Measurements from ENCODE around the gene CPLX4. TPM values are rescaled to one million over a fixed set of nuclear protein-coding genes. Genes with fewer than 3 reads are reported as not detected.

The CPLX4 gene
- total and polyA plus RNA-seq, 2 of the 13 experiments (the other 11 are each of a cell fraction or from before 2014, with no cell fraction given), result not detected

DNA sequence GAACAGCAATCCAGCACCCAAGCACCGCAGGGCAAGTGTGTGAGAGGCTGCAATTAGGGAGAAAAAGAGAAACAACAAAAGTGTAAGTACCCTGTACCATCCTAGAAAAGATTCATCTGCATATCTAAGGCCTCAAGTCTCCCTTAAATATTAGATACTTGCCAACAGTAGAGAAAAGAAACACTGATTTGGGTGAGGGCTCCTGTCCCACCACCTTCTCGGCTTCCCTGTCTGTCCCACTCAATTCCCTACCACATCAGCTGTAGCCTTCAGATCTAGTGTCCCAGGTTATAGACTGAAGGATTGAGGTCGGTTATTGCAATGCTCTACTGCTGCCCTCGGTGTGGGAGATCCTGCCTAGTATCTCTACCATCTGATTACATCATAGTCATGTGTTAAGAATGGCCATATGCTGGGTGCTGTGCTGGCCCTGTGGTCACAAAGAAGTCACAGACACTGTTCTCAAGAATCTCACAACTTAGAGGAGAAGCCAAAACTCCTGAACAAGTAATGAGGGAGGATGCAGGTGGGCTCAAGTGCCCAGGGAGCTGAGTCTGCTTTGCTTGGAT lies 47.7 kb downstream of the CPLX4 start:
- no peaks in the 10 kb centered on the region for H3K36me3 ChIP-seq (replicated peaks in 1 of 2; ENCODE audit: control insufficient read depth in 1 of 2, insufficient read depth in 2 of 2, low read length in 2 of 2)
- POLR2A ChIA-PET, result no interaction called here
- no peaks in the 10 kb centered on the region for H3K4me1 ChIP-seq (ENCODE audit: insufficient read depth, low read length)
- 1% methylated on average over 4 of the region's 4 CpGs for WGBS (ENCODE audit: low lambda C conversion rate)
- no peak overlapping the region for H3K4me3 ChIP-seq (replicated peaks in 1 of 3; ENCODE audit: insufficient read depth in 1 of 3, low read depth in 2 of 3, low read length in 3 of 3)
- DNase-seq (ENCODE audit: low spot score), result no peak
- no TSS peak for BruUV-seq (replicated peaks)
- H3K9ac ChIP-seq (ENCODE audit: insufficient read depth, low read depth, low read length), result no peak overlapping the region
- no peaks in the 10 kb centered on the region for H4K20me1 ChIP-seq (ENCODE audit: insufficient read depth, low read length)
- no peak overlapping the region for H2AFZ ChIP-seq (ENCODE audit: low read length)
- peaks cover 9 to 86% of the 10 kb centered on the region in 2 experiments for H3K27me3 ChIP-seq (ENCODE audit: control insufficient read depth in 1 of 2, insufficient read depth in 2 of 2, low read length in 2 of 2)
- in situ Hi-C loops (cut with HindIII; ENCODE audit: extremely low pct_ligation_motif_present, low pct_unique_long_range_greater_than_20kb), result no loop called here
- intact Hi-C loops (cut with micrococcal nuclease; ENCODE audit: unreplicated experiment), result no loop called here
- H3K27ac ChIP-seq (ENCODE audit: extremely low read length, insufficient read depth, low read length), result no peak overlapping the region
- no peaks in the 10 kb centered on the region for H3K79me2 ChIP-seq (ENCODE audit: insufficient read depth, low read length)
- H3K4me2 ChIP-seq (ENCODE audit: low read depth, low read length), result no peak overlapping the region
- no peak for ATAC-seq
- no peak for FAIRE-seq
- CTCF ChIA-PET (ENCODE audit: low intra/inter-chr PET ratio, low total read pairs), result no interaction called here
- no peak for TF ChIP-seq ZSCAN30 (CRISPR knock-in tag; IDR thresholded peaks at IDR 0.05)
- TF ChIP-seq, protein P1, sequence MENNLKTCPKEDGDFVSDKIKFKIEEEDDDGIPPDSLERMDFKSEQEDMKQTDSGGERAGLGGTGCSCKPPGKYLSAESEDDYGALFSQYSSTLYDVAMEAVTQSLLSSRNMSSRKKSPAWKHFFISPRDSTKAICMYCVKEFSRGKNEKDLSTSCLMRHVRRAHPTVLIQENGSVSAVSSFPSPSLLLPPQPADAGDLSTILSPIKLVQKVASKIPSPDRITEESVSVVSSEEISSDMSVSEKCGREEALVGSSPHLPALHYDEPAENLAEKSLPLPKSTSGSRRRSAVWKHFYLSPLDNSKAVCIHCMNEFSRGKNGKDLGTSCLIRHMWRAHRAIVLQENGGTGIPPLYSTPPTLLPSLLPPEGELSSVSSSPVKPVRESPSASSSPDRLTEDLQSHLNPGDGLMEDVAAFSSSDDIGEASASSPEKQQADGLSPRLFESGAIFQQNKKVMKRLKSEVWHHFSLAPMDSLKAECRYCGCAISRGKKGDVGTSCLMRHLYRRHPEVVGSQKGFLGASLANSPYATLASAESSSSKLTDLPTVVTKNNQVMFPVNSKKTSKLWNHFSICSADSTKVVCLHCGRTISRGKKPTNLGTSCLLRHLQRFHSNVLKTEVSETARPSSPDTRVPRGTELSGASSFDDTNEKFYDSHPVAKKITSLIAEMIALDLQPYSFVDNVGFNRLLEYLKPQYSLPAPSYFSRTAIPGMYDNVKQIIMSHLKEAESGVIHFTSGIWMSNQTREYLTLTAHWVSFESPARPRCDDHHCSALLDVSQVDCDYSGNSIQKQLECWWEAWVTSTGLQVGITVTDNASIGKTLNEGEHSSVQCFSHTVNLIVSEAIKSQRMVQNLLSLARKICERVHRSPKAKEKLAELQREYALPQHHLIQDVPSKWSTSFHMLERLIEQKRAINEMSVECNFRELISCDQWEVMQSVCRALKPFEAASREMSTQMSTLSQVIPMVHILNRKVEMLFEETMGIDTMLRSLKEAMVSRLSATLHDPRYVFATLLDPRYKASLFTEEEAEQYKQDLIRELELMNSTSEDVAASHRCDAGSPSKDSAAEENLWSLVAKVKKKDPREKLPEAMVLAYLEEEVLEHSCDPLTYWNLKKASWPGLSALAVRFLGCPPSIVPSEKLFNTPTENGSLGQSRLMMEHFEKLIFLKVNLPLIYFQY (CRISPR knock-in tag; IDR thresholded peaks at IDR 0.05; ENCODE audit: borderline replicate concordance), result no peak
- no peak for TF ChIP-seq ZNF839 (CRISPR knock-in tag; IDR thresholded peaks at IDR 0.05; ENCODE audit: borderline replicate concordance)
- TF ChIP-seq CEBPB (IDR thresholded peaks at IDR 0.05; ENCODE audit: borderline replicate concordance, low read depth, low read length), result 0 out of 2 replicates have a peak, but pooled peaks have one; percentile 20
- no peak for TF ChIP-seq KDM4B (CRISPR knock-in tag; IDR thresholded peaks at IDR 0.05)
- no peaks in the 10 kb centered on the region for H3K9me3 ChIP-seq (ENCODE audit: low read length)
